Endothelial cell (in vitro differentiated cells): ENCODE results near the gene DNAJC15. TPM values are rescaled to one million over a fixed set of nuclear protein-coding genes. Genes with fewer than 3 reads are reported as not detected.

Source experiments
- DNase-seq: peaks from one replicate; pipeline ENCODE4 v3.0.0; 2021; ENCODE audit warnings: low spot score
- H3K27ac Mint-ChIP-seq: one replicate; pipeline ENCODE4 v1.8.0; 2021; ENCODE audit warnings: mixed read lengths, inconsistent platforms; ENCODE audit not compliant: unreplicated experiment
- H3K27me3 Mint-ChIP-seq: one replicate; pipeline ENCODE4 v1.8.0; 2021; ENCODE audit warnings: mild to moderate bottlenecking, moderate library complexity, mixed read lengths, inconsistent platforms; ENCODE audit not compliant: unreplicated experiment
- H3K36me3 Mint-ChIP-seq: one replicate; pipeline ENCODE4 v1.8.0; 2021; ENCODE audit warnings: mild to moderate bottlenecking, low read depth, mixed read lengths, inconsistent platforms; ENCODE audit not compliant: unreplicated experiment
- H3K4me1 Mint-ChIP-seq: one replicate; pipeline ENCODE4 v1.8.0; 2021; ENCODE audit warnings: mild to moderate bottlenecking, mixed read lengths, inconsistent platforms; ENCODE audit not compliant: unreplicated experiment
- H3K4me3 Mint-ChIP-seq: one replicate; pipeline ENCODE4 v1.8.0; 2021; ENCODE audit warnings: mild to moderate bottlenecking, mixed read lengths, inconsistent platforms; ENCODE audit not compliant: unreplicated experiment
- H3K9me3 Mint-ChIP-seq: one replicate; pipeline ENCODE4 v1.8.0; 2021; ENCODE audit warnings: mixed read lengths, inconsistent platforms; ENCODE audit not compliant: unreplicated experiment
- total RNA-seq: library from RNA; stranded (reverse); fragmentation: NEBNext Ultra II Directional; extraction: Animal tissue kit (Norgen Biotek cat#: 25700); gene quantifications from one replicate; pipeline ENCODE4 v1.2.1, GENCODE V29; 2021; ENCODE audit not compliant: unreplicated experiment
- TF ChIP-seq, protein P1 (sequence below): fragments of 200-600 bp; sonication (generic); IDR thresholded peaks from one replicate; pipeline ENCODE4 v1.5.0; 2021; ENCODE audit warnings: antibody characterized with exemption; ENCODE audit not compliant: unreplicated experiment

Gene DNAJC15
- total RNA-seq, 1 donor from 2014 or later = 13.9 TPM

DNA sequence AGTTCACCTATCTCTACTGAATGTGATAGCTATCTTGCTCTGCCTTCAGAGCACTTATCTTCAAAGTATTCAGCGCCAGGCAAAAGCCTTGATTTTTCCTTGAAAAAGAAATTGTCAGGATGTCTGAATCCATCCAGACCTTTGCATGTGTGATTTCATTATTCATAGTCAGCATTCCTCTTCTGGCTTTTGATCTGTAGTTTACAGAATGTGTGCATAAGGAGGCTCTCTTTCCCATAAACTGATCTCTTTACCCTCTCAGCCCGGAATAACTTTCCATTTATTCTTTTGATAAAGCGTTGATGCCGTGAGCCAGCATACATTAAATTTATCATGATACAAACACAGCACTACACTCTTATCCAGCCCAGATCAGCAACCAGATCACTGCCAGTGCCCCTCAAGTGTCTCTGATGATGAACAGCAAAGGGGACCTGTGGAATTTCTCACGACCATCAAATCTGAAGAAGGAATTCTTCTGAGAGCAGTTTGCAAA is 130.8 kb downstream of the DNAJC15 start:
- Mint-ChIP-seq H3K27ac (no peak overlapping the region), H3K27me3 (peaks cover 2% of the 10 kb centered on the region), H3K9me3 (no peaks in the 10 kb centered on the region)

DNA sequence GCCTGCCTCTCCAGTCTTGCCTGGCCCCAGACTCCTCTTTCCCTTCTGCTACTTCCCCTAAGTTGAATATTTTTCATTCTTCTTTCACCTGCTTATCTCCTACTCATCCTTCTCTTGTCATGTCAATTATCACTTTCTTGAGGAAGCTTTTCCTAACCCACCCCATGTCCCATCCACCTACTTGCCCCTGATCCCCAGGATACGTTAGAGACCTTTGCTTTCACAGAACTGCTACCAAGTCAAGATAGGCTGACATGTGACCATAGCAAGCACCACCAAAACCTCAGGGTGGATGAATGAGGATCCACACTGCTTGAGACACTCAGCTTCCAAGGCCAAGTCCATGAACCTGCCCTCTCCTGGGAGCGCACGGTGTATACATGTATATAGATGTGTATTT is 131.5 kb downstream of the DNAJC15 start:
- Mint-ChIP-seq H3K27me3 (peaks cover 2% of the 10 kb centered on the region), H3K9me3 (no peaks in the 10 kb centered on the region), H3K27ac (no peak overlapping the region), H3K4me1 (no peaks in the 10 kb centered on the region), H3K36me3 (no peaks in the 10 kb centered on the region), H3K4me3 (no peak overlapping the region)
- DNase-seq = no peak
- TF ChIP-seq, protein P1, sequence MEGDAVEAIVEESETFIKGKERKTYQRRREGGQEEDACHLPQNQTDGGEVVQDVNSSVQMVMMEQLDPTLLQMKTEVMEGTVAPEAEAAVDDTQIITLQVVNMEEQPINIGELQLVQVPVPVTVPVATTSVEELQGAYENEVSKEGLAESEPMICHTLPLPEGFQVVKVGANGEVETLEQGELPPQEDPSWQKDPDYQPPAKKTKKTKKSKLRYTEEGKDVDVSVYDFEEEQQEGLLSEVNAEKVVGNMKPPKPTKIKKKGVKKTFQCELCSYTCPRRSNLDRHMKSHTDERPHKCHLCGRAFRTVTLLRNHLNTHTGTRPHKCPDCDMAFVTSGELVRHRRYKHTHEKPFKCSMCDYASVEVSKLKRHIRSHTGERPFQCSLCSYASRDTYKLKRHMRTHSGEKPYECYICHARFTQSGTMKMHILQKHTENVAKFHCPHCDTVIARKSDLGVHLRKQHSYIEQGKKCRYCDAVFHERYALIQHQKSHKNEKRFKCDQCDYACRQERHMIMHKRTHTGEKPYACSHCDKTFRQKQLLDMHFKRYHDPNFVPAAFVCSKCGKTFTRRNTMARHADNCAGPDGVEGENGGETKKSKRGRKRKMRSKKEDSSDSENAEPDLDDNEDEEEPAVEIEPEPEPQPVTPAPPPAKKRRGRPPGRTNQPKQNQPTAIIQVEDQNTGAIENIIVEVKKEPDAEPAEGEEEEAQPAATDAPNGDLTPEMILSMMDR = no peak

More for the DNA sequence above, 130.8 kb downstream of the DNAJC15 start:
- TF ChIP-seq, protein P1 = no peak
- H3K36me3 Mint-ChIP-seq = no peaks in the 10 kb centered on the region
- DNase-seq = no peak
- no peak overlapping the region for H3K4me3 Mint-ChIP-seq
- no peaks in the 10 kb centered on the region for H3K4me1 Mint-ChIP-seq

DNA sequence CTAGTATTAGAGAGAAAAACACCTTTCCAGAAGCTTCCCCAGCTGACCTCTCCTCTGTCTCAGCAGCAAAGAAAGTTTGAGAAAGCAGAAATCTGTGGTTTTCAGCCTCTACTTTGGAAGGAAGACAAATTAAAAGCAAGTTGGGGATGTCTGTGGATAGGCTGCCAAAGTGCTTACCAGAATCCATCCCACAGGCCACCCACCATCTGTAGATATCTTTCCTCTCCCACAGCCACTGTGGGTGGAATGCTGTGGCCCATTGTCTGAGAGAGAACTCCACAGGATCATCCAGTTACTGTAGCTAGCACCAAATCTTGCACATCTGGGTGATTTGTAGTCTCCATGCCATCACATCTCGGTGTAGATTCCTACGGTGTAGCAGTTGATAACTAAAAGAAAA is 133.5 kb downstream of the DNAJC15 start:
- no peaks in the 10 kb centered on the region for H3K9me3 Mint-ChIP-seq
- no peak overlapping the region for H3K4me3 Mint-ChIP-seq
- no peaks in the 10 kb centered on the region for H3K4me1 Mint-ChIP-seq
- no peaks in the 10 kb centered on the region for H3K36me3 Mint-ChIP-seq
- DNase-seq = no peak
- H3K27ac Mint-ChIP-seq = no peak overlapping the region
- TF ChIP-seq, protein P1 = no peak
- H3K27me3 Mint-ChIP-seq = peaks cover 3% of the 10 kb centered on the region

DNA sequence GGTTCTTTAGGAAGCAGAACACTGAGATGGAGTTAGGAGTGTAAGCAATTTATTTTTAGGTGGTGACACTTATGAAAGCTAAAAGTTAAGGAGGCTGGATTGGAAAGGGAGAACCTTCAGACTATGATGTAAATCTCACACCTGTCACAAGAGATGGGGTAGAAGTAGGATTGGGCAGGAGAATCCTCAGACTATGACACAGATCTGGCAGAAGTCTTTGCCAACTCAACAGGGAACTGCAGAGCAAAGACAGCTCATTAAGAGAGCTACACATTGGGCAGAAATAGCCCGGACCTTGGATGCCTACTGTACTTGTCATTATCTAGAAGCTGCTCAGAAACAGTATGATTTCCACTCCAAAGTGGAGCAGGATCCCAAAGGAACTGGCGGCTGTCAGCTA is 134.4 kb downstream of the DNAJC15 start:
- H3K4me1 Mint-ChIP-seq = no peaks in the 10 kb centered on the region
- no peak for DNase-seq
- H3K4me3 Mint-ChIP-seq = no peak overlapping the region
- H3K9me3 Mint-ChIP-seq = no peaks in the 10 kb centered on the region
- H3K36me3 Mint-ChIP-seq = no peaks in the 10 kb centered on the region
- peaks cover 3% of the 10 kb centered on the region for H3K27me3 Mint-ChIP-seq
- TF ChIP-seq, protein P1 = no peak
- H3K27ac Mint-ChIP-seq = no peak overlapping the region

GRCh38 chr13:43158516-43158915 is 135.1 kb downstream of the DNAJC15 start:
- Mint-ChIP-seq H3K36me3 (no peaks in the 10 kb centered on the region), H3K27me3 (peaks cover 3% of the 10 kb centered on the region), H3K9me3 (no peaks in the 10 kb centered on the region), H3K4me1 (no peaks in the 10 kb centered on the region), H3K4me3 (no peak overlapping the region), H3K27ac (no peak overlapping the region)
- TF ChIP-seq, protein P1 = no peak
- no peak for DNase-seq
